Fibroblast of upper back skin (primary cell): ENCODE results near the gene ANKS4B.
"Not testable (repeated sequence)": the region's sequence is repeated elsewhere in the genome, so short reads cannot be mapped to it uniquely, and the experiment has no call there.

Experiments
- DNase-seq: peaks from one replicate; pipeline ENCODE4 v3.0.0-alpha.2; 2013

Gene ANKS4B, protein sequence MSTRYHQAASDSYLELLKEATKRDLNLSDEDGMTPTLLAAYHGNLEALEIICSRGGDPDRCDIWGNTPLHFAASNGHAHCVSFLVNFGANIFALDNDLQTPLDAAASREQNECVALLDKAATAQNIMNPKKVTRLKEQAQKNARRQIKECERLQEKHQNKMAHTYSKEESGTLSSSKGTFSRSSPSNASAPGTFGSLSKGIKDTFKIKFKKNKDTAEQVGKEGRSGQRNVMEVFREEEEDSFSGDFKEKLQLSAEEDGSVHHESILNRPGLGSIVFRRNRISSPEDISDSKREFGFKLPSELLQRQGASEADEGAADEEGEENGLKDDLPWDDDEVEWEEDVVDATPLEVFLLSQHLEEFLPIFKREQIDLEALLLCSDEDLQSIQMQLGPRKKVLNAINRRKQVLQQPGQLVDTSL

GRCh38 chr16:21233521-21234150 is at the start of gene ANKS4B:
ANKS4B (plus strand) TSS chr16:21233699; CDS start chr16:21233738, 39 bp downstream.
- DNase-seq, result no peak

GRCh38 chr16:21183995-21184394 is 49.5 kb upstream of the ANKS4B start:
- no peak for DNase-seq

- DNase-seq, result no peak
Observed at GRCh38 chr16:21184834-21185233, 48.7 kb upstream of the ANKS4B start.

DNA sequence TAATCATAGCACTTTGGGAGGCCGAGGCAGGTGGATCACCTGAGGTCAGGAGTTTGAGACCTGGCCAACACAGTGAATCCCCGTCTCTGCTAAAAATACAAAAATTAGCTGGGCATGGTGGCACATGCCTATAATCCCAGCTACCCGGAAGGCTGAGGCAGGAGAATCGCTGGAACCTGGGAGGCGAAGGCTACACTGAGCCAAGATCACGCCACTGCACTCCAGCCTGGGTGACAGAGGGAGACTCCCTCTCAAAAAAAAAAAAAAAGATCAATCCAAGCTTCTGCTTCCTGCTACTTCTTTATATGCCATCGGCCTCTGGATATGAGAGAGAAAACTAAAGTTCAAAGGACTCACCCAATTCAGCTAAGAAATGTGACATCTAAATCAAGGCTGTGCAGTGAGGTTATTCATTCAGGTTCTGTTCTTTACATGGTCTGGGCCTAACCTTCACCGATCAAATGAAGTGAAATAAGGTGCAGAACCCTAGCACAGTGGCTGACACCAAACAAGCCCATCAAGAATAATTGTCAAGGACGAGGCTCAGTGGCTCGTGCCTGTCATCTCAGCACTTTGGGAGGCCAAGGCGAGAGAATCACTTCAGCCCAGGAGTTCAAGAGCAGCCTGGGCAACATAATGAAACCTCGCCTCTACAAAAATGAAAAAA is 47.7 kb upstream of the ANKS4B start:
- DNase-seq, result no peak

- no peak for DNase-seq
Observed at GRCh38 chr16:21186326-21186691, 47.2 kb upstream of the ANKS4B start.

DNA sequence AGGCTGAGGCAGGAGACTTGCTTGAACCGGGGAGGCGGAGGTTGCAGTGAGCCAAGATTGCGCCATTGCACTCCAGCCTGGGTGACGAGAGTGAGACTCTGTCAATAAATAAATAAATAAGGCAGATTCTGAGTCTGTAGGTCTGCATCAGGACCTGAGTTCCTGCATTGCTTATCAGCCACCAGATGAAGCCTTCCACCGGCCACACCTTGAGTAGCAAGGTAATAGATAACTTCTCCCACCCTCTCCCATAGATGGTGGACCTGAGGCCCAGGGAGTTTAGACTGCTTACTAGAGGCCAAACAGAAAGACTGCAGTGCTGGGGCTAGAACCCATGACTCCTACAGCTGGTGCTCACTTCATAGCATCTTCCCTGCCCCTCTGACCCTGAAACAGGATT is 44.2 kb upstream of the ANKS4B start:
- DNase-seq, result no peak

DNA sequence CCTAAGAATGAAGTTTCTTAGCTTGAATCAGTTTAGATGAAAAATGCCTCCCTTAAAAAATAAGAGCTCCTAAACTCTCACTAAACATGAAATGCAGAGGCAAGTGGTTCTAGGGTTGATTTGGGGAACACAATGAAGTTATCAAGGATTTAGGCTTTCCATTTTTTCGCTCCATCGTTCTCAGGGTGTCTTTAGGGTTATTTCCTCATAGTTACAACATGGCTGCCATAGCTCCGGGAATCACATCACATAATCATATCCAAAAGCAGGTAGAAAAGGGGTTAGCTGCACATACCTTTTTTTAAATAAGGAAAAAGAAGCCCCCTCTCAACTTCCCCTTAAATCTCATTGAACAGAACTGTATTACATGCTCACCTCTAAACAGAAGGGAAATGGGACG is 43.5 kb upstream of the ANKS4B start:
- no peak for DNase-seq

- DNase-seq, result peak; percentile 66
Observed at GRCh38 chr16:21190599-21190998, 42.9 kb upstream of the ANKS4B start.

- DNase-seq, result no peak
Observed at GRCh38 chr16:21192991-21193390, 40.5 kb upstream of the ANKS4B start.

DNA sequence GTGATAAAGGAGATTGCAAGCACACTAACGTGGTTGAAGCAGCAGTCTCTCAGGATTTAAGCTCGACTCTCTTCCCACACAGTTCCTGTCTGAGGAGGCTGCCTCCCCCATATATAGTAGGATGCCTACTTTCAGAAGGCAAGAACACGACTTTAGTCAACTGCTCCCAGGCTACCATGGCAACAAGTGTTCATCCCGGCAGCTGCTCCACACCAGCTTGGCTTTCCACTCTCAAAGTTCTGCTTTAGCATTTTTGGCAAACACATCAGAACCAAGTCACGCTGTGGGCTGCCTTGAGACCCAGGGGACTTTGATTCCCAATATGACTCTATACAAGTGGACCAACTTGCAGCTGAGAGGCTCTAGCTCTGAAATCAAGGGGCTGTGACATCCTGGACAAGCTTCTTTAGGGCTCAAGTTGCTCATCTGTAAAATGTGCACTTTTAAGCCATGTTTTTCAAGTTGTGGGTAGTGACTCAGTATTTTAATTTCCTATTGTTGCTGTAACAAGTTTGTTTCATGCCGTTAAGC is 38.7 kb upstream of the ANKS4B start:
- DNase-seq, result peak; percentile 13

- DNase-seq, result not testable (repeated sequence)
Observed at GRCh38 chr16:21195330-21195729, 38.2 kb upstream of the ANKS4B start.

DNA sequence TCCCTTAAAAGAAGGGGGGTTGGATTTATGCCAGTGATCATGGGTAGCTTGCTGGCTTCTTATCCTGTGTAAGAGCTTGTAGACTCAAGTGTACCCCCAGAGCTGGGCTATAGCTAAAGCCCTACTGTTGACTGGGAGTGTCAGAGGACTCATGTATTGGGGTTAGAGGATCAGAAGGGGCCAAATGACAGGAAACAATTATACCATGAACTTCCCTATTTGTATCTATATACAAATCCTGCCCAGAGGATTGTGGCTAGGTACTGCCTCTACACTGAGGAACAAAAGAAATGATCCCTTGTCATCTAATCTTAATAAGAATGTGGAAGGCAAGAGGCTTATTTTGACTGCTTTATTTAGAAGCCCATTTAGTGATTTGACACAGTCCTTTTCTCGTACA is 36.4 kb upstream of the ANKS4B start:
- DNase-seq, result no peak

GRCh38 chr16:21197621-21198020 is 35.9 kb upstream of the ANKS4B start:
- DNase-seq, result no peak

DNA sequence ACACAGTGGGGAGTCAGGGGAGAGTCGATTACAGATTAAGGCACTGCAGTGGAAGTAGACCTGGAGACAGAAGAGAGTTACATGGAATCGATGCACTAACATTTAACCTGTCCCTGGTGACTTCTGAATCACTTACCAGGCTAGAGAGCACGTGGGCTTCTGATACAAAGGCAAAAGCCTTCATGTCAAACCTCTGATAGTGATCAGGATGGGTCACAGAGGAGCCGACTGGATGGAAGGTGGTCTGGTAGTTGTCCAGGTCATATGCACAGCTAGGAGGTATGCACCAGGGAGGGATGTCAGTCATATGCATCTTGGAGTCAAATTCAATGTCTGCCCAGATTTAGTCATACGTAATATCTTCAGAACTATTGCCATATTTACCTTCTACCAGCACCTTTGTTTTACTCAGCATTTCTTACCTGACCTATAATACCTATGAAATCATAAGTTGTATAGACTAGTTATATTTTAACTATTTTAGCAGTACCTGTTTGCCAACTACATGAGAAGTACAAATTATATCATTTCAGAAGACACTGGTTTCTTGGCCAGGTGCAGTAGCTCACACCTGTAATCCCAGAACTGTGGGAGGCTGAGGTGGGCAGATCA is 33.8 kb upstream of the ANKS4B start:
- no peak for DNase-seq

DNA sequence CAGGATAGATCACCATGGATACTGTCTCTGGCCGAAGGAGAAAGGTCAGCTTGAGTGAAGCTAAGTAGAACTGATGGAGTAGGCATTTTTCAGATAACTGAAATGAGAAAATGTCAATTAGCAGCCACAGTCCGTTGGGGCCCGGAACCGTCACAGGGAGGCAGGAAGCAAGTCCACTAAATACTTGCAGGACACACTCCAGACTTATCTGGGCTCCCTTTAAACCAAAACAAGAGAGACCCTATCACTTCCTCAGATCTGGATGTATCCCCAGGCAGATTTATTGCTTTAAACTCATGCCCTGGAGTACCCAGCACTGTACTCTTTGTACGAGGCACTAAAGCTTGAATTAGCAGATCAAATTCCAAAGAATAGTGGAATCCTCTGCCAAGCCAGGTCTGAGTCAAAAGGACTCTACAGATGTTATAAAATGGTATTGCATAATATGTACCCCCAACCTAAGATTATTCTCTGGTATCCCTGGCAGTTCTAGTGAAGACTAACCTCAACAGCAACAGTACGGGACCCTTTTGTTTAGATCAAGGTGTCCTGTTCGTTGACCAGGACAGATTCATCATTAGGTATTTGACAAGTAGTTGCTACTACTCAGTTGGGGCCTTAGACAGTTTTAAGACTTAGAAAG is 30.2 kb upstream of the ANKS4B start:
- DNase-seq, result no peak

DNA sequence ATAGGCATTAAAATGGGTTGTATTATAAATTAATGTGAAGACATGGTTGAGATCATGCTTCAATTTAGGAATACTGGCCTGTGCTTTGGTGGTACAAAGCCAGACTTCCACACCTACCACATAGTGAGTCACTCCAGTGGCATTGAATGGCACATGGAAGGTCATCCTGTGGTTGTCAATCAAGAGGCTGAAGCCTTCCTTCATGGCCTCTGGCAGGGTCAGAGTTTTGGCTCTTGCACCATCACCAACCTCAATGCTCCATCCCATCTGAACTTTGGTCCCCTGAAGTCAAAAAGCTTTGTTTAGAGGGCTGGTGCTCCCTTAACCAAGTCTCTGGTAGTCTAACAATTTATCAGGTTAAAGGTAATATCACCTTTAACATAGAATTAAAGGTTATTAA is 28.2 kb upstream of the ANKS4B start:
- DNase-seq, result no peak

DNA sequence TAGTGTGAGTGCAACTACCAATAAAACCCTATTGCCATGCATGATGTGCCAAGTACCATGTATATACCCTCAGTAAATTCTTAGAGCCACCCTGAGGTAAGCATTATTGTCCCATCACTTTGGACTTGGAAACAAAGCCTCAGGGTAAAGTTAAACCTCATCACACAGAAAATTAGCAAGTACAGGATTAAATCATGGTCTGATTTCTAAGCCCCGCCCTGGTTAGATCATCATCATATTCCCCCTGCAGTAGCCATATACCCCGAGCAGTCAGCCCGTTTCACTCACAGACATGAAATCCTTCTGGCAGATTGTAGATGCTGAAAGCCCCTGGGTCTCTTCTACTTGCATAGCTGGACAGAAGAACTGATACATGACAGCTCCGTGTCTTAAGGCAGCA is 26.9 kb upstream of the ANKS4B start:
- DNase-seq, result no peak

GRCh38 chr16:21208446-21209230 is 24.9 kb upstream of the ANKS4B start:
- DNase-seq, result no peak

- DNase-seq, result no peak
Observed at GRCh38 chr16:21211486-21211885, 22.0 kb upstream of the ANKS4B start, which contains the start of gene ZP2. ZP2 (minus strand) TSS chr16:21211574; CDS start chr16:21211547, 27 bp downstream.

- DNase-seq, result no peak
Observed at GRCh38 chr16:21214086-21214485, 19.4 kb upstream of the ANKS4B start.

DNA sequence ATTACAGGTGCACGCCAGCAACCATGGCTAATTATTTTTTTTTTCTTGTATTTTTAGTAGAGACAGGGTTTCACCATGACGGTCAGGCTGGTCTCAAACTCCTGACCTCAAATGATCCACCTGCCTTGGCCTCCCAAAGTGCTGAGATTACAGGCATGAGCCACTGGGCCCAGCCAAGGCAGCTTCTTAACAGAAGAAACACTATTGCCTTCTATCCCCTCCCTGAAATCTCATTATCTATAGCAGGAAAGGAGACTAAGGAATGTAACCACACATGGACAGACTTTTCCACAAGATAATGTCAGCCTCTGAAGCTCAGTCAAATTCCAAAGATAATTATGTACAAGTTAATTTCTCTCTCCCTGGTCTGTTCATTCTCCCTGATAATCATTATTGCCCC is 16.4 kb upstream of the ANKS4B start:
- no peak for DNase-seq

DNA sequence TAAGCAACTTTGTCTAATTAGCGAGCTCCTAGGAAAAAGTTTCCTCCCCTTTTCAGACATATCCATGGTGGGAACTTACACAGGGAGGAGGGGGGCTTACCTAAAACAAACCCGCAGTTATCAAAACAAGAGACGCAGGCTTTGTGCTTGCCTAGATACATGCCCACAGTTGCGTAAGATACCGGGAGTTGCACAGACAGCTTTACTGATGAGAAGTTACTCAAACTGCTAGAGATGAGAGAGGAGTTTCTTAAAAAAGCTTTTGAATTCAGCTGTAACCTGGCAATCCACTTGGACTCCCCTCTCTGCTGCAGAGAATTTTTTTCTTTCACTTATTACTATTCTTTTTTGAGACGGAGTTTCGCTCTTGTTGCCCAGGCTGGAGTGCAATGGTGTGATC is 15.3 kb upstream of the ANKS4B start:
- no peak for DNase-seq
